Testis (tissue), 3 donors: ENCODE data around the gene ICOS. TPM values are rescaled to one million over a fixed set of nuclear protein-coding genes. Genes with fewer than 3 reads are reported as not detected.

ENCODE experiments used
- DNase-seq: peaks from one replicate; pipeline ENCODE4 v3.0.0-alpha.2; 2019
- H3K27ac ChIP-seq, 2 donors: fragments of 200-600 bp; sonication (generic); one replicate each; pipeline ENCODE4 v1.5.1; 2019
- H3K27me3 ChIP-seq: fragments of 200-600 bp; sonication (generic); one replicate; pipeline ENCODE4 v1.5.1; 2019
- H3K36me3 ChIP-seq: fragments of 200-600 bp; sonication (generic); one replicate; pipeline ENCODE4 v1.5.1; 2017; ENCODE audit warnings: low read depth; ENCODE audit errors: missing control alignments
- H3K4me1 ChIP-seq: fragments of 200-600 bp; sonication (generic); one replicate; pipeline ENCODE4 v1.5.1; 2019
- H3K4me3 ChIP-seq, 2 donors: fragments of 200-600 bp; sonication (generic); one replicate each; pipeline ENCODE4 v1.5.1; 2017 to 2019
- H3K9me3 ChIP-seq: fragments of 200-600 bp; sonication (generic); one replicate; pipeline ENCODE4 v1.5.1; 2017
- POLR2A ChIP-seq: fragments of 450-650 bp; IDR thresholded peaks from one replicate; pipeline ENCODE4 v1.6.1; 2017; ENCODE audit warnings: antibody characterized with exemption, mild to moderate bottlenecking, moderate library complexity
- WGBS, 2 donors: methylation state at CpG; one replicate each; pipeline ENCODE4 v1.1.5; 2018; 5-methylcytosine and 5-hydroxymethylcytosine counted together
- intact Hi-C: fragments of 100-400 bp; cut with DNase I; formaldehyde crosslinking; loops from one replicate; pipeline ENCODE4 v1.15.1; 2023; ENCODE audit warnings: low total_unique reads
- polyA plus RNA-seq: library from polyadenylated mRNA; stranded (reverse); fragments of 350-450 nt; fragmentation: Illumina TruSeq; extraction: RNeasy Lipid Tissue Mini Kit (QIAGEN cat#74804); gene quantifications from one replicate; pipeline ENCODE4 v1.2.3, GENCODE V29; 2014; ENCODE audit warnings: low read depth, low replicate concordance; ENCODE audit not compliant: insufficient read depth
- total RNA-seq, 2 donors: library from RNA; depleted of rRNA; stranded (reverse); fragments of >200 nt; gene quantifications; one replicate each; pipeline ENCODE4 v1.2.3, GENCODE V29; 2016
- TF ChIP-seq, protein P1 (sequence below), 3 experiments: fragments of 450-650 bp in 2 of 3; fragments of 200-600 bp in 1 of 3; sonication (generic) in 1 of 3; IDR thresholded peaks; one replicate each; pipeline ENCODE4 v1.5.1; 2016 to 2019; ENCODE audit warnings: antibody characterized with exemption in 3 of 3, mild to moderate bottlenecking in 2 of 3, moderate library complexity in 1 of 3

The ICOS gene
- total and polyA plus RNA-seq, 3 donors from 2014 or later = 0.16 to 0.91 (median 0.62) TPM

DNA sequence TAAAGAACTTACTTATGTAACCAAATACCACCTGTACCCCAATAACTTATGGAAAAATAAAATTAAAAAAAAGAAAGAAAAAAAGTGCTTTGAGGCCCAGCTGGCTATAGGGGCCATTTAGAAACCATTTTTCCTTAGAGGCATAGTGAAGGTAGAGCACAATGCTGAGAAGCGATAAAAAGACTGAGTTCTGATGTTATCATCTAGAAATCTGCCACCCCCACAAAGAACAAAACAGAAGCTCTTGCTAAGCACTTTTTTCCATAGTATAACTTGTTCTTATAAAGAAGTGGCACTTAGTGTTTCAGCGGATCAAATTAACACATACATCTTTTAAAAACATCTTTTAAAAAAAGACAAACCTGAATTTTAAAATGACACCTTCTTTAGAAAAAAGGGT, 51.4 kb downstream of the ICOS start:
- Histone ChIP-seq H3K27ac (no peak overlapping the region), H3K4me3 (no peak overlapping the region), H3K27me3 (no peaks in the 10 kb centered on the region), H3K4me1 (no peaks in the 10 kb centered on the region), H3K36me3 (no peaks in the 10 kb centered on the region), H3K9me3 (no peaks in the 10 kb centered on the region)
- 91 to 96% methylated on average over 2 of the region's 2 CpGs for WGBS, 2 donors
- TF ChIP-seq, protein P1, sequence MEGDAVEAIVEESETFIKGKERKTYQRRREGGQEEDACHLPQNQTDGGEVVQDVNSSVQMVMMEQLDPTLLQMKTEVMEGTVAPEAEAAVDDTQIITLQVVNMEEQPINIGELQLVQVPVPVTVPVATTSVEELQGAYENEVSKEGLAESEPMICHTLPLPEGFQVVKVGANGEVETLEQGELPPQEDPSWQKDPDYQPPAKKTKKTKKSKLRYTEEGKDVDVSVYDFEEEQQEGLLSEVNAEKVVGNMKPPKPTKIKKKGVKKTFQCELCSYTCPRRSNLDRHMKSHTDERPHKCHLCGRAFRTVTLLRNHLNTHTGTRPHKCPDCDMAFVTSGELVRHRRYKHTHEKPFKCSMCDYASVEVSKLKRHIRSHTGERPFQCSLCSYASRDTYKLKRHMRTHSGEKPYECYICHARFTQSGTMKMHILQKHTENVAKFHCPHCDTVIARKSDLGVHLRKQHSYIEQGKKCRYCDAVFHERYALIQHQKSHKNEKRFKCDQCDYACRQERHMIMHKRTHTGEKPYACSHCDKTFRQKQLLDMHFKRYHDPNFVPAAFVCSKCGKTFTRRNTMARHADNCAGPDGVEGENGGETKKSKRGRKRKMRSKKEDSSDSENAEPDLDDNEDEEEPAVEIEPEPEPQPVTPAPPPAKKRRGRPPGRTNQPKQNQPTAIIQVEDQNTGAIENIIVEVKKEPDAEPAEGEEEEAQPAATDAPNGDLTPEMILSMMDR (IDR thresholded peaks at IDR 0.05) = no peak
- TF ChIP-seq POLR2A = no peak
- intact Hi-C loops = no loop called here
- no peak for DNase-seq

DNA sequence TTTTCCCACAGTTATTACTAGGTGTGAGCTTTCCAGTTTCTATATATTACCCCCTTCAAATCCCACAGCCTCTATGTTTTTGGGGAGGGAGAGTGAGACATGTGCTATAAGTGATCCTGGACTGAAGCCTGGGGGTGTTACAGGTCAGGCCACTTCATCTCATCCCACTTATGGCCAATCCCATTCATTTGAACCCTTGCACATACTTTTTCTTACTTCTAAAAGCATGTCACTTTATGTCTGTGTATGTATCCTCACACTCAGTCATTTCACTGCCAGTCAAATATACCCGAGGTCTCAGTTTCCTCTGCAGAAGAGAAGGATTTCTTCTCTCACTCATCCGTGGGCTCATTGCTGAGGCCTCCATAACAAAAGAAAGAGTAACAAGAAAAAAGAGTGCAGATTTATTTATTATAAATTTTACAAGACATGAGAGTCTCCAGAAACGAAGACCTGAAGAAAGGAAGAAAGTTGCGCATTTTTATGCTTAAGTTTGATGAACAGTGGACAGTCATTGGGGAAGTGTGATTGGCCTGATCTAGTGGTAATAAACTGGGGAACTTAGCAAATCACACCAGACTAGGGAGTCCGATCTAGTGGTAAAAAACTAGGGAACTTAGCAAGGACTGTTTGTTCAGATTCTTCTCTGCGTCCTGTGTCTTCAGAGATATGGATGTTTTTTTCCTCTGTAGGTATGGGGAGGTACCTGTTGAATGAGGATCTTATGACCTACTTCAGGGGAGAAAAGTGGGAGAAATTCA, 52.1 kb downstream of the ICOS start:
- Histone ChIP-seq H3K4me3 (no peak overlapping the region), H3K9me3 (no peaks in the 10 kb centered on the region), H3K27me3 (no peaks in the 10 kb centered on the region), H3K4me1 (no peaks in the 10 kb centered on the region), H3K27ac (no peak overlapping the region), H3K36me3 (no peaks in the 10 kb centered on the region)
- WGBS, 2 donors = 82 to 84% methylated on average over 6 of the region's 6 CpGs
- TF ChIP-seq, protein P1 (IDR thresholded peaks at IDR 0.05) = no peak
- TF ChIP-seq POLR2A = no peak
- intact Hi-C loops = no loop called here
- no peak for DNase-seq

DNA sequence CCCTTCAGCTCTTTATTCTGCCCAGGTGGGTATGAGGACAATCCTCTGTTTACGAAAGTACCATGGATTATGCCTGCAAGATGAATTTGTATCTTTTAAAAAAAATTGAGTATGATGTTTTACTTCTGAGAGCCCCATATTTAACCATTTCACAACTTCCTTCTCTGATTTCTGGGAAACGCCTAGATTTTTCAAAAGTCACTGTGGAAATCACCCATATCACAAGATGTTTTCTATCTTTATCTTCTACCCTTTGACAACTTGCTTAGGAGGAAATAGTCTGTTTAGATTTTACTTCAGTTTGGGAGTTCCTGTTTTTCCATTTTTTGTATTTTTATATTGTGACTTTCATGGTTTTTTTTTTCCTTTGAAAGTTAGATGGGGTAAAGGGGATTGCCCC, 53.0 kb downstream of the ICOS start:
- no peaks in the 10 kb centered on the region for H3K27me3 ChIP-seq
- WGBS, 2 donors = 77 to 82% methylated on average over 2 of the region's 2 CpGs

DNA sequence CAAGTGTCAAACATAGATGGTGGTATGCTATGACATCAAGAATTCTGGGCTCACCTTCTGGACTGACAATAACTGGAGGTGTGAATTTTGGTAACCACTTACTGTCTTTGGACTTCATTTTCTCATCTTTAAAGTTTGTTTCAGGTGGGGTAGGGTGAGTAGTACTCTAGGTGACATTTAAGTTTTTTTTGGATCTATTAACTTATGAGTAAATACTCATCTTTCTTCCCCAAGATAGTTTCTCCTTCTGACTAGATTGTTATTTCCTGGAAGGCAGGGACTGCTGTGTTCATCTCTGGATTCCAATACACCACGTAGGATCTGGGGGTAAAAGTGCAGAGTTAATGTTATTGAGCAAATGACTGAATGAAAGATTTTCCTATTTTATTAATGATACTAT, 55.9 kb downstream of the ICOS start:
- Histone ChIP-seq H3K9me3 (no peaks in the 10 kb centered on the region), H3K27ac (no peak overlapping the region), H3K4me1 (no peaks in the 10 kb centered on the region), H3K27me3 (no peaks in the 10 kb centered on the region), H3K4me3 (no peak overlapping the region), H3K36me3 (no peaks in the 10 kb centered on the region)
- 75 to 88% methylated on average over 1 of the region's 1 CpG for WGBS, 2 donors
- no peak for TF ChIP-seq POLR2A
- TF ChIP-seq, protein P1 (IDR thresholded peaks at IDR 0.05) = no peak
- no peak for DNase-seq
- intact Hi-C loops = no loop called here

More for the DNA sequence above, 53.0 kb downstream of the ICOS start:
- Histone ChIP-seq H3K4me3 (no peak overlapping the region), H3K4me1 (no peaks in the 10 kb centered on the region), H3K27ac (no peak overlapping the region), H3K36me3 (no peaks in the 10 kb centered on the region), H3K9me3 (no peaks in the 10 kb centered on the region)
- DNase-seq = no peak
- intact Hi-C loops = no loop called here
- TF ChIP-seq POLR2A = no peak
- TF ChIP-seq, protein P1 (IDR thresholded peaks at IDR 0.05) = no peak

DNA sequence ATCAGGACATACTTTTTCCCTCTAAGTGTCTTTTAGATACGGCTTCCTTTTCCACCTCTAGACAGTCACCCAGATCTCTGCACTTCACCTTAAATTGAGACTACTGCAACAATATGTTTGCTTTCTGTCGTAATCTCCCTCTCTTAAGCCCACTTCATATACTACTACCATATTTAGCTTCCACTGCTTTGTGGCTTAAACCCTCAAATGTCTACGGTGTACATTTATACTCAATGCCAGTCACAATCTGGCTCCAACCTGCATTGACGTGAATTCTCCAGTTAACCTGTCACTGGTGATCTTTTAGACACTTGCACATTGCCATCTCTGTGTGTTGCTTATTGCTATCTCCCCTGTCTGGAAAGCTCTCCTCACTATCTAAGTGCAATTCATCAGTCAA, 56.4 kb downstream of the ICOS start:
- H3K27ac ChIP-seq = no peak overlapping the region
- TF ChIP-seq POLR2A = no peak
- TF ChIP-seq, protein P1 (IDR thresholded peaks at IDR 0.05) = no peak
- 84 to 90% methylated on average over 4 of the region's 4 CpGs for WGBS, 2 donors

More for the DNA sequence above, 56.4 kb downstream of the ICOS start:
- H3K4me3 ChIP-seq = no peak overlapping the region
- intact Hi-C loops = no loop called here
- DNase-seq = no peak
- no peaks in the 10 kb centered on the region for H3K27me3 ChIP-seq
- H3K4me1 ChIP-seq = no peaks in the 10 kb centered on the region
- H3K9me3 ChIP-seq = no peaks in the 10 kb centered on the region
- H3K36me3 ChIP-seq = no peaks in the 10 kb centered on the region
